Measurements from ENCODE around the gene TMEM258. TPM values are rescaled to one million over a fixed set of nuclear protein-coding genes. Genes with fewer than 3 reads are reported as not detected.

TMEM258 gene
- total and polyA plus RNA-seq, 9 of the 15 experiments (the other 6 are each of a cell fraction or from before 2014, with no cell fraction given): 97.2 to 856 (median 231) TPM

DNA sequence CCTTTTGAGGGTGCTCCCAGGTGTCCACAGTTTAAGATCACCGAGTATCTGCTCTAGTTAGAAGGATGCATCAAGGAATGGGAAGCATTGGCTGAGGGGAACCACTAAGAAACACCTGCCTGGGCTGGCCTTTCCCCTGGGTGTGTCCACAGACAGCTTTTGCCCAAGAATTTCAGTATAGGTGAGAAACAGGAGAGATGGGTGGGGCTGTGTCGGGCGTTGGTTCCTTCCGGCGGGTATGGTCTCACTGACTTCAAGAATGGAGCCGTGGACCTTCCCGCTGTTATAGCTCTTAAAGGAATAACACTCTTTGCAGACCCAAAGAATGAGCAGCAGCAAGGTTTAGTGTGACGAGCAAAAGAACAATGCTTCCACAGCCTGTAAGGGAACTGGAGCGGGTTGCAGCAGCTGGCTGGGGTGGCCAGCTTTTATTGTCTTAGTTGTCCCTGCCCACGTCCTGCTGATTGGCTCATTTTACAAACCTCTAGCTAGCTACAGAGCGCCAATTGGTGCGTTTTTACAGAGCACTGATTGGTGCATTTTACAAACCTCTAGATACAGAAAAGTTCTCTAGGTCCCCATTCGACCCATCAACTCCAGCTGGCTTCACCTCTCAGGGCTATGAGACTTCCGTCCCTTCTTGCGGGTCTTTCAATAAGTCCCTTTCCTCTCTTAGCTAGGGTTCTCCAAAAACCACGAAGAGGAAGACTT is 22.0 kb upstream of the TMEM258 start (continued):
- TF ChIP-seq, protein P1, sequence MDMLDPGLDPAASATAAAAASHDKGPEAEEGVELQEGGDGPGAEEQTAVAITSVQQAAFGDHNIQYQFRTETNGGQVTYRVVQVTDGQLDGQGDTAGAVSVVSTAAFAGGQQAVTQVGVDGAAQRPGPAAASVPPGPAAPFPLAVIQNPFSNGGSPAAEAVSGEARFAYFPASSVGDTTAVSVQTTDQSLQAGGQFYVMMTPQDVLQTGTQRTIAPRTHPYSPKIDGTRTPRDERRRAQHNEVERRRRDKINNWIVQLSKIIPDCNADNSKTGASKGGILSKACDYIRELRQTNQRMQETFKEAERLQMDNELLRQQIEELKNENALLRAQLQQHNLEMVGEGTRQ (CRISPR knock-in tag; IDR thresholded peaks at IDR 0.05): no peak
- TF ChIP-seq XRCC5 (IDR thresholded peaks at IDR 0.05; ENCODE audit: low read depth, low read length): no peak
- TF ChIP-seq HSF4 (CRISPR knock-in tag; IDR thresholded peaks at IDR 0.05; ENCODE audit: borderline replicate concordance): no peak
- TF ChIP-seq, protein P2, sequence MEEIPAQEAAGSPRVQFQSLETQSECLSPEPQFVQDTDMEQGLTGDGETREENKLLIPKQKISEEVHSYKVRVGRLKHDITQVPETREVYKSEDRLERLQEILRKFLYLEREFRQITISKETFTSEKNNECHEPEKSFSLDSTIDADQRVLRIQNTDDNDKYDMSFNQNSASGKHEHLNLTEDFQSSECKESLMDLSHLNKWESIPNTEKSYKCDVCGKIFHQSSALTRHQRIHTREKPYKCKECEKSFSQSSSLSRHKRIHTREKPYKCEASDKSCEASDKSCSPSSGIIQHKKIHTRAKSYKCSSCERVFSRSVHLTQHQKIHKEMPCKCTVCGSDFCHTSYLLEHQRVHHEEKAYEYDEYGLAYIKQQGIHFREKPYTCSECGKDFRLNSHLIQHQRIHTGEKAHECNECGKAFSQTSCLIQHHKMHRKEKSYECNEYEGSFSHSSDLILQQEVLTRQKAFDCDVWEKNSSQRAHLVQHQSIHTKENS (CRISPR knock-in tag; IDR thresholded peaks at IDR 0.05): 0 out of 2 replicates have a peak, but pooled peaks have one; percentile 59
- TF ChIP-seq CREB1 (IDR thresholded peaks at IDR 0.05): no peak
- no peak for TF ChIP-seq CREB1 (CRISPR knock-in tag; IDR thresholded peaks at IDR 0.05)
- TF ChIP-seq CBFA2T2 (conservative IDR thresholded peaks at IDR 0.05): no peak
- no peak for TF ChIP-seq ZKSCAN1 (IDR thresholded peaks at IDR 0.05; ENCODE audit: low read depth, low read length)
- no peak for TF ChIP-seq TCF3 (CRISPR knock-in tag; IDR thresholded peaks at IDR 0.05)
- TF ChIP-seq, protein P3, sequence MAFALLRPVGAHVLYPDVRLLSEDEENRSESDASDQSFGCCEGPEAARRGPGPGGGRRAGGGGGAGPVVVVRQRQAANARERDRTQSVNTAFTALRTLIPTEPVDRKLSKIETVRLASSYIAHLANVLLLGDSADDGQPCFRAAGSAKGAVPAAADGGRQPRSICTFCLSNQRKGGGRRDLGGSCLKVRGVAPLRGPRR (CRISPR knock-in tag; IDR thresholded peaks at IDR 0.05): 0 out of 2 replicates have a peak, but pooled peaks have one; percentile 49
- TF ChIP-seq, protein P4, sequence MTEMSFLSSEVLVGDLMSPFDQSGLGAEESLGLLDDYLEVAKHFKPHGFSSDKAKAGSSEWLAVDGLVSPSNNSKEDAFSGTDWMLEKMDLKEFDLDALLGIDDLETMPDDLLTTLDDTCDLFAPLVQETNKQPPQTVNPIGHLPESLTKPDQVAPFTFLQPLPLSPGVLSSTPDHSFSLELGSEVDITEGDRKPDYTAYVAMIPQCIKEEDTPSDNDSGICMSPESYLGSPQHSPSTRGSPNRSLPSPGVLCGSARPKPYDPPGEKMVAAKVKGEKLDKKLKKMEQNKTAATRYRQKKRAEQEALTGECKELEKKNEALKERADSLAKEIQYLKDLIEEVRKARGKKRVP (CRISPR knock-in tag; IDR thresholded peaks at IDR 0.05): no peak
- TF ChIP-seq FIP1L1 (IDR thresholded peaks at IDR 0.05; ENCODE audit: low read depth, low read length, poor library complexity, severe bottlenecking): no peak
- TF ChIP-seq ZNF583 (CRISPR knock-in tag; IDR thresholded peaks at IDR 0.05): no peak
- TF ChIP-seq SMARCA5 (IDR thresholded peaks at IDR 0.05): peak; percentile 60; the same call in 1 of the 2 replicates
- peak; percentile 46; the same call in 1 of the 2 replicates for TF ChIP-seq ETV5 (CRISPR knock-in tag; IDR thresholded peaks at IDR 0.05; ENCODE audit: low read depth)
- no peak for TF ChIP-seq ILK (tag; IDR thresholded peaks at IDR 0.05; ENCODE audit: borderline replicate concordance, low read depth)
- TF ChIP-seq LCOR (CRISPR knock-in tag; IDR thresholded peaks at IDR 0.05): no peak
- peak; percentile 74; the same call in 1 of the 2 replicates for TF ChIP-seq HLTF (IDR thresholded peaks at IDR 0.05)
- no peak for TF ChIP-seq PHF21A (IDR thresholded peaks at IDR 0.05; ENCODE audit: borderline replicate concordance, low read depth)
- TF ChIP-seq ZEB2 (IDR thresholded peaks at IDR 0.05): 0 out of 2 replicates have a peak, but pooled peaks have one; percentile 20
- peak; percentile 41; the same call in 1 of the 2 replicates for TF ChIP-seq CC2D1A (IDR thresholded peaks at IDR 0.05)
- no peak for TF ChIP-seq MTA1 (IDR thresholded peaks at IDR 0.05; ENCODE audit: borderline replicate concordance)
- no peak for TF ChIP-seq HDAC1 (IDR thresholded peaks at IDR 0.05)
- TF ChIP-seq FOS (IDR thresholded peaks at IDR 0.05; ENCODE audit: extremely low read depth, insufficient read length): peak; percentile 62
- 0 out of 2 replicates have a peak, but pooled peaks have one; percentile 19 for TF ChIP-seq SMARCC2 (IDR thresholded peaks at IDR 0.05; ENCODE audit: low read depth)
- TF ChIP-seq ZNF584 (CRISPR knock-in tag; IDR thresholded peaks at IDR 0.05; ENCODE audit: low read depth): 0 out of 2 replicates have a peak, but pooled peaks have one; percentile 36
- no peak for TF ChIP-seq PHF8 (IDR thresholded peaks at IDR 0.05; ENCODE audit: borderline replicate concordance, low read length)
- TF ChIP-seq ASH1L (IDR thresholded peaks at IDR 0.05; ENCODE audit: borderline replicate concordance, low read depth, partially characterized antibody): peak; percentile 18

Measured in K562 (cell line).